ENCODE data around the gene MFNG.

Gene MFNG

GRCh38 chr22:37420686-37421467 is 65.3 kb downstream of the MFNG start:
- DNase-seq = no peak

GRCh38 chr22:37419969-37420685 is 66.1 kb downstream of the MFNG start:
- DNase-seq = no peak

GRCh38 chr22:37419370-37419968 is 66.7 kb downstream of the MFNG start:
- no peak for DNase-seq

All from SHP77 (cell line).